HG03558 (cell line): ENCODE measurements around the gene DRD1.
"Not testable (repeated sequence)": the region's sequence is repeated elsewhere in the genome, so short reads cannot be mapped to it uniquely, and the experiment has no call there.

Experiments
- ATAC-seq: cut with Tn5 transposase; IDR thresholded peaks from one replicate; pipeline ENCODE4 v1.9.1; 2021; ENCODE audit warnings: moderate number of reproducible peaks; ENCODE audit not compliant: unreplicated experiment; ENCODE audit errors: extremely low read depth

DRD1 gene

GRCh38 chr5:175436359-175436758, 7.6 kb downstream of the DRD1 start:
- ATAC-seq: no peak

- ATAC-seq: no peak
Observed at GRCh38 chr5:175434800-175435199, 9.2 kb downstream of the DRD1 start.

GRCh38 chr5:175427762-175428161, 16.2 kb downstream of the DRD1 start:
- no peak for ATAC-seq

- not testable (repeated sequence) for ATAC-seq
Observed at GRCh38 chr5:175424594-175424993, 19.4 kb downstream of the DRD1 start.

- no peak for ATAC-seq
Observed at GRCh38 chr5:175422058-175422457, 21.9 kb downstream of the DRD1 start.

DNA sequence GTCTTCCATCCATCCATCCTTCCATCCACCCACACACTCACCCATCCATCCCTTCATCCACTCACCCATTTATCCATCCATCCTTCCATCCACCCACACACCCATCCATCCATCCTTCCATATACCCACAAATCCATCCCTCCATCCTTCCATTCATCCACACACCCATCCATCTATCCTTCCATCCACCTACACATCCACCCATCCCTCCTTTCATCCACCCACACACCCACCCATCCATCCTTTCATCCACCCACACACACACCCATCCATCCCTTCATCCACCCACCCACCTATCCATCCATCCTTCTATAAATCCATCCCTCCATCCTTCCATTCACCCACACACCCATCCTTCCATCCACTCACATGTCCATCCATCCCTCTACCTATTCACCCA, 23.6 kb downstream of the DRD1 start:
- no peak for ATAC-seq

DNA sequence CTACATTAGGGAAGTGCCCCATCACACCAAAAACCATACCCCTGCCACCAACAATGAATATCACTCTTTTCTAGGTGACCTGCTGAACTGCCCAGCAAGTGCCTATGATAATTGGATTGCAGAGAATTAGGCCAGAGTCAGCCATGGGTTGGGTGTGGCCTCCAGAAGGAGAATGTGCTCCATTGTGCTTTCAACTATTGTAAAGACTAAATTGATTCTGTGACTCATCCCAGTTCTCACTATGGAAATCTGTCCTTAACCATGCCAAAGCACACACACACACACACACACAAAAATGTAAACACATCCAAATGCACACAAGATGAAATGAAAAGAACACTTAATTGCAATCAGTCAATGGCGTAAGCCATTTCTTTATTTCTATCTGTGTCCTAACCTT, 25.7 kb downstream of the DRD1 start:
- no peak for ATAC-seq

- ATAC-seq: no peak
Observed at GRCh38 chr5:175417384-175417783, 26.6 kb downstream of the DRD1 start.

- no peak for ATAC-seq
Observed at GRCh38 chr5:175415303-175415702, 28.7 kb downstream of the DRD1 start.

DNA sequence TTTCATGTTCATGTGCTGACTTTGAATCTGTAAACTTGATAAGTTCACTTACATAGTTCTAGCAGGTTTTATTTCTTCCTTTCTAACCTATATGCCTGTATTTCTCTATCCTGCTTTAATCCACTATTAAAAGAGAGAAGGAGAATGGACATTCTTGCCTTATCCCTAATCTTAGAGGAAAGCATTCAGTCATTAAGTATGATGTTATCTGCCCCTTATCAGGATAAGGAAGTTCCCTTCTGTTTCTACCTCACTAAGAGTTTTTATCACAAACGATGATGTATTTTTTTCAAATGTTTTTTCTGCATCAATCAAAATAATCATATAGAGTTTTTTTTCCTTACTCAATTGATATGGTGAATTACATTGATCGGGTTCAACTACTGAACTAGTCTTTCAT, 33.1 kb downstream of the DRD1 start:
- ATAC-seq: no peak

GRCh38 chr5:175406300-175406699, 37.7 kb downstream of the DRD1 start:
- ATAC-seq: no peak

DNA sequence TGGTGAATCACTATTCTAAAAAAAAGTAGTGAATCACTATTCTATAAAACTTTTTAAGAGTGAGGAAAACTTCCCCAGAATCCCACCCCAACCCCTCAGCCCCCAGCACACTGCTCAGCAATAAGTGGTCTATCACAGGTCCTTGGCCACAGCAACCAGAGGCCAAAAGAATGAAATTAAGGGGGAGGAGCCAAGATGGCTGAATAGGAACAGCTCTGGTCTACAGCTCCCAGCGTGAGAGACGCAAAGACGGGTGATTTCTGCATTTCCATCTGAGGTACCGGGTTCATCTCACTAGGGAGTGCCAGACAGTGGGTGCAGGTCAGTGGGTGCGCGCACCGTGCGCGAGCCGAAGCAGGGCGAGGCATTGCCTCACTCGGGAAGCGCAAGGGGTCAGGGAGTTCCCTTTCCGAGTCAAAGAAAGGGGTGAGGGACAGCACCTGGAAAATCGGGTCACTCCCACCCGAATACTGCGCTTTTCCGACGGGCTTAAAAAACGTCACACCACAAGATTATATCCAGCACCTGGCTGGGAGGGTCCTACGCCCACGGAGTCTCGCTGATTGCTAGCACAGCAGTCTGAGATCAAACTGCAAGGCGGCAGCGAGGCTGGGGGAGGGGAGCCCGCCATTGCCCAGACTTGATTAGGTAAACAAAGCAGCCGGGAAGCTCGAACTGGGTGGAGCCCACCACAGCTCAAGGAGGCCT, 46.2 kb downstream of the DRD1 start:
- not testable (repeated sequence) for ATAC-seq

GRCh38 chr5:175395430-175395829, 48.6 kb downstream of the DRD1 start:
- not testable (repeated sequence) for ATAC-seq

DNA sequence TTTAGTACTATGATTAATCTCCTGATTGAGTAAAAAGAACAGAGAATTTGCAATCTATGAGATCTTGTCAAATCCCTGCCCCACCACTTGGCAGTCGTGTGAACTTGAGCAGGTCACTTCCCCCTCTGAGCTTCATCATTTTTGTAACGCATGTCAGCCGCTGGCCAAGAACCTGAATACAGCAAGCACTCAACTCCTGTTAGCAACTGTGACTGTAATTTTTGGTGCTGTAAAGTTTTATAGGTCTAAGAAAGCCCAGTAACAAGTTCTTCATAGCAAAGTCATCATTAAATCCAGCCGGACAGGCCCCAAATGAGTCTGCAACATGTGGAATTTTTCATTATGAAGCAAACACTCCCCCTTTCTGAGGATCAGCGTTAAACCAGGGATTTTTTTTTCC, 49.4 kb downstream of the DRD1 start:
- ATAC-seq: no peak

GRCh38 chr5:175393897-175394296, 50.1 kb downstream of the DRD1 start:
- no peak for ATAC-seq

GRCh38 chr5:175392236-175392635, 51.7 kb downstream of the DRD1 start:
- ATAC-seq: no peak

DNA sequence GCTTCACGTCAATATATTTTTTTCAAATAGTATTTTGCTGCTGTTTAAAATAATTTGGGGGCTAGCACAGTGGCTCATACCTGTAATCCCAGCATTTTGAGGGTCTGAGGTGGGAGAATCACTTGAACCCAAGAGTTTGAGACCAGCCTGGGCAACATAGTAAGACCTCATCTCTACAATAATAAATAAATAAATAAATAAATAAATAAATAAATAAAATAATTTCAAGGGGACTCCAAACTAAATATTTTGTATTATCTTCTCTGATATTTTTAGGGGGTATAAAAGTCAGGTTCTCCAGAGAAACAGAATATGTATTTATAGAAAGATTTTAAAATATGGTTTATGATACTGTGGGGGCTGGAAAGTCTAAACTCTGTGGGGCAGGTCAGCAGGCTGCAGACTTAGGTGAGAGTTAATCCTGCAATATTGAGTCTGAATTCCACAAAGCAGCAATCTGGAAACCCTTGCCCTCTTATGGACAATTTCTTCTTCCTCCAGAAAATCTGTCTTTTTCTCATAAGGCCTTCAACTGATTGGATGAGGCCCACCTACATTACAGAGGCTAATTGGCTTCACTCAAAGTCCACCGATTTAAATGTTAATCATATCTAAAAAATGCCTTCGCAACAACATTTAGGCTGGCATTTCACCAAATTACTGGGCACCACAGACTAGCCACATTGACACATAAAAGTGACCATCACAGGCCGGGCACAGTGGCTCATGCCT, 53.5 kb downstream of the DRD1 start:
- ATAC-seq: no peak
